ENCODE measurements around the gene WDFY3. TPM values are rescaled to one million over a fixed set of nuclear protein-coding genes. Genes with fewer than 3 reads are reported as not detected.

Gene WDFY3
- total RNA-seq, 1 donor from 2014 or later = 267 TPM

GRCh38 chr4:84849051-84849640 is 117.3 kb downstream of the WDFY3 start:
- Mint-ChIP-seq H3K27me3 (ENCODE audit: unreplicated experiment) (peaks cover 1% of the 10 kb centered on the region), H3K9me3 (ENCODE audit: unreplicated experiment) (peaks cover 2% of the 10 kb centered on the region), H3K36me3 (ENCODE audit: unreplicated experiment) (peaks cover 11% of the 10 kb centered on the region), H3K4me3 (ENCODE audit: unreplicated experiment) (no peak overlapping the region), H3K4me1 (ENCODE audit: low read depth, unreplicated experiment) (peaks cover 9% of the 10 kb centered on the region), H3K27ac (ENCODE audit: unreplicated experiment) (peak overlapping the region; percentile 33)
- no peak for DNase-seq
- no peak for TF ChIP-seq CTCF (IDR thresholded peaks at IDR 0.05; ENCODE audit: partially characterized antibody, unreplicated experiment)

GRCh38 chr4:84848432-84848831 is 118.1 kb downstream of the WDFY3 start:
- Mint-ChIP-seq H3K4me3 (ENCODE audit: unreplicated experiment) (no peak overlapping the region), H3K36me3 (ENCODE audit: unreplicated experiment) (peaks cover 11% of the 10 kb centered on the region)
- no peak for DNase-seq

GRCh38 chr4:84847978-84848377 is 118.5 kb downstream of the WDFY3 start:
- Mint-ChIP-seq H3K27me3 (ENCODE audit: unreplicated experiment) (peaks cover 1% of the 10 kb centered on the region), H3K36me3 (ENCODE audit: unreplicated experiment) (peaks cover 11% of the 10 kb centered on the region), H3K4me3 (ENCODE audit: unreplicated experiment) (no peak overlapping the region), H3K9me3 (ENCODE audit: unreplicated experiment) (peaks cover 2% of the 10 kb centered on the region), H3K4me1 (ENCODE audit: low read depth, unreplicated experiment) (peaks cover 9% of the 10 kb centered on the region), H3K27ac (ENCODE audit: unreplicated experiment) (peak overlapping the region; percentile 1)
- no peak for DNase-seq
- TF ChIP-seq CTCF (IDR thresholded peaks at IDR 0.05; ENCODE audit: partially characterized antibody, unreplicated experiment) = no peak

More at GRCh38 chr4:84848432-84848831, 118.1 kb downstream of the WDFY3 start:
- Mint-ChIP-seq H3K27me3 (ENCODE audit: unreplicated experiment) (peaks cover 1% of the 10 kb centered on the region), H3K27ac (ENCODE audit: unreplicated experiment) (peak overlapping the region; percentile 13), H3K9me3 (ENCODE audit: unreplicated experiment) (peaks cover 2% of the 10 kb centered on the region), H3K4me1 (ENCODE audit: low read depth, unreplicated experiment) (peaks cover 9% of the 10 kb centered on the region)
- no peak for TF ChIP-seq CTCF (IDR thresholded peaks at IDR 0.05; ENCODE audit: partially characterized antibody, unreplicated experiment)

GRCh38 chr4:84846985-84847384 is 119.5 kb downstream of the WDFY3 start:
- peaks cover 11% of the 10 kb centered on the region for H3K36me3 Mint-ChIP-seq (ENCODE audit: unreplicated experiment)
- H3K27ac Mint-ChIP-seq (ENCODE audit: unreplicated experiment) = peak overlapping the region; percentile 74
- TF ChIP-seq CTCF (IDR thresholded peaks at IDR 0.05; ENCODE audit: partially characterized antibody, unreplicated experiment) = no peak

GRCh38 chr4:84841435-84841834 is 125.1 kb downstream of the WDFY3 start:
- no peak for DNase-seq
- Mint-ChIP-seq H3K36me3 (ENCODE audit: unreplicated experiment) (no peaks in the 10 kb centered on the region), H3K27ac (ENCODE audit: unreplicated experiment) (no peak overlapping the region), H3K4me3 (ENCODE audit: unreplicated experiment) (no peak overlapping the region), H3K27me3 (ENCODE audit: unreplicated experiment) (no peaks in the 10 kb centered on the region), H3K4me1 (ENCODE audit: low read depth, unreplicated experiment) (peaks cover 5% of the 10 kb centered on the region), H3K9me3 (ENCODE audit: unreplicated experiment) (peaks cover 5% of the 10 kb centered on the region)
- TF ChIP-seq CTCF (IDR thresholded peaks at IDR 0.05; ENCODE audit: partially characterized antibody, unreplicated experiment) = no peak

More at GRCh38 chr4:84846985-84847384, 119.5 kb downstream of the WDFY3 start:
- no peak for DNase-seq
- Mint-ChIP-seq H3K9me3 (ENCODE audit: unreplicated experiment) (peaks cover 2% of the 10 kb centered on the region), H3K4me3 (ENCODE audit: unreplicated experiment) (no peak overlapping the region), H3K4me1 (ENCODE audit: low read depth, unreplicated experiment) (peaks cover 7% of the 10 kb centered on the region), H3K27me3 (ENCODE audit: unreplicated experiment) (peaks cover 1% of the 10 kb centered on the region)

All from glutamatergic neuron (in vitro differentiated cells).